Thyroid gland (tissue), 4 donors: Measurements from ENCODE around the gene PGM2L1.

ENCODE experiments used
- POLR2A ChIP-seq, 2 donors: fragments of 450-650 bp; IDR thresholded peaks; one replicate each; pipeline ENCODE4 v1.6.1; 2017; ENCODE audit warnings: antibody characterized with exemption in 2 of 2, mild to moderate bottlenecking in 2 of 2, moderate library complexity in 1 of 2
- TF ChIP-seq, protein P1 (sequence below), 6 experiments: fragments of 200-600 bp in 3 of 6; fragments of 450-650 bp in 3 of 6; sonication (generic) in 3 of 6; IDR thresholded peaks; one replicate each; pipeline ENCODE4 v1.5.1; 2016 to 2019; ENCODE audit warnings: antibody characterized with exemption in 6 of 6, mild to moderate bottlenecking in 2 of 6, inconsistent platforms in 1 of 6, moderate library complexity in 1 of 6

DNA sequence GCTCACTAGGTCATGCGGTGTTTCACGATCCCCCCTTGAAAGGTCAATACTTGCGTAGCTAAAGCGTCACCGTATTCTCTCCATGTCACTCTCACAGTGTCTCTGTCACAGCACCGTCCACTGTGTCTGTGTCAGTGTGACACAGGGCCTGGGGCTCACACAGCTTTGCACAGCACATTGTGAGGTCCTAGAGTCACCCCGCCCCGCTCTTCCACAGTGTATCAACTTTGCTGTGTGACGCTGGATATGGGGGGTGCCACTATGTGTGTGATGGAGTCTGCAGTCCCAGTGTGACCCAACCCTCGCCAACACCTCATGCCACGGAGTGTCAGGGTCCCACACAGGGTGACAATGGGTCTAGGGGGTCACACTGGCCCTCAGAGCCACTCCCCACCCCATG, 87.4 kb downstream of the PGM2L1 start:
- TF ChIP-seq POLR2A (IDR thresholded peaks at IDR 0.05) = no peak
- TF ChIP-seq, protein P1, sequence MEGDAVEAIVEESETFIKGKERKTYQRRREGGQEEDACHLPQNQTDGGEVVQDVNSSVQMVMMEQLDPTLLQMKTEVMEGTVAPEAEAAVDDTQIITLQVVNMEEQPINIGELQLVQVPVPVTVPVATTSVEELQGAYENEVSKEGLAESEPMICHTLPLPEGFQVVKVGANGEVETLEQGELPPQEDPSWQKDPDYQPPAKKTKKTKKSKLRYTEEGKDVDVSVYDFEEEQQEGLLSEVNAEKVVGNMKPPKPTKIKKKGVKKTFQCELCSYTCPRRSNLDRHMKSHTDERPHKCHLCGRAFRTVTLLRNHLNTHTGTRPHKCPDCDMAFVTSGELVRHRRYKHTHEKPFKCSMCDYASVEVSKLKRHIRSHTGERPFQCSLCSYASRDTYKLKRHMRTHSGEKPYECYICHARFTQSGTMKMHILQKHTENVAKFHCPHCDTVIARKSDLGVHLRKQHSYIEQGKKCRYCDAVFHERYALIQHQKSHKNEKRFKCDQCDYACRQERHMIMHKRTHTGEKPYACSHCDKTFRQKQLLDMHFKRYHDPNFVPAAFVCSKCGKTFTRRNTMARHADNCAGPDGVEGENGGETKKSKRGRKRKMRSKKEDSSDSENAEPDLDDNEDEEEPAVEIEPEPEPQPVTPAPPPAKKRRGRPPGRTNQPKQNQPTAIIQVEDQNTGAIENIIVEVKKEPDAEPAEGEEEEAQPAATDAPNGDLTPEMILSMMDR (IDR thresholded peaks at IDR 0.05) = no peak
